Panc1 (cell line): ENCODE data around the gene ZNF224.

Experiments
- CTCF ChIP-seq: fragments of 450-650 bp; IDR thresholded peaks from 2 replicates; pipeline ENCODE4 v1.5.1; 2017; ENCODE audit warnings: mild to moderate bottlenecking
- POLR2AphosphoS5 ChIP-seq: IDR thresholded peaks from 2 replicates; pipeline ENCODE4 v1.6.1; 2012; ENCODE audit warnings: mild to moderate bottlenecking, low read depth, low read length, moderate library complexity
- REST ChIP-seq, 2 experiments: IDR thresholded peaks; 2 replicates each; pipeline ENCODE4 v1.6.1; 2011 to 2012; ENCODE audit warnings: low read depth in 2 of 2, control low read depth in 1 of 2, low read length in 1 of 2, mild to moderate bottlenecking in 1 of 2, moderate library complexity in 1 of 2; ENCODE audit not compliant: insufficient read depth in 1 of 2
- SIN3A ChIP-seq: IDR thresholded peaks from 2 replicates; pipeline ENCODE4 v1.6.1; 2012; ENCODE audit warnings: low read depth, mild to moderate bottlenecking, low read length, moderate library complexity, borderline replicate concordance; ENCODE audit not compliant: insufficient read depth

DNA sequence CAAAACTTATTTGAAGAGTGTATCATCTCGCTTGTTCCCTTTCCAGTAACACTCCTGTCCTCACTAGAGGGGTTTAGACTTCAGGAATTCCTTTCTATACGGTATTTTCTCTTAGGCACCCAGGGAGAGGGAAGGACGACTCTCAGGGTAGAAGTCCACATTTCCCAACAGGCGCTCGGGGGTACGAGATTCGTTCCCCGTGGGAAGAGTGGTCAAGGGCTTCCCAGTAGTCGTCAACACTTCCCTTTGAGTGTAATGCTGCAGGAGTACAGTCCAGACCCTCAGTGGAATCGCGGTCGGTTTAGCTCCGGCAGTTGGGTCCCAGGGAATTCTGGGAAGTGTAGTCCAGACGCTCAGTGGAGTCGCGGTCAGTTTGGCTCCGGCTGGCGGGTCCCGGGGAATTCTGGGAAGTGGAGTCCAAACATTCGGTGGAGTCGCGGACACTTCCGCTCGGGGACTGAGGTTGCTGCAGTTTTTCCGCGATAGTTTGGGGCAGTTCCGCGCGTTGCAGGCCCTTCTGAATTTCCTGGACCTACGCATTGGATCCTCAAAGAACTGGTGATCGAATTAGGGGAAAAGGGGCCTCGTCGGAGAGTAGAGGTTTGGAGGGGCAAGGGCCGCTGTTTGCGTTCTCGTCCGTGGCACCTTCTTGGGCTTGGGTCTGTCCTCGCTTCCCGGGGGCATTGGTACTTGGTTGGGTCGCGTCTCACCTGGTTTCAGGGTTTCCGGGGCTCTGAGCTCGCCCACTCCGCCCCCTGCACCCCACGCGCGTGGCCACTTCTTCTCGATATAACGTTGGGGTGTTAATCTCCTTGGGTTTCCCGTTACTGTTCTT is at the start of gene ZNF224:
- TF ChIP-seq CTCF (no peak), POLR2AphosphoS5 (peak; percentile 61; the same call in 1 of the 2 replicates), SIN3A (no peak; the same call in 1 of the 2 replicates), REST (IDR thresholded peaks at IDR 0.05; ENCODE audit: insufficient read depth in 1 of 2, low read depth in 2 of 2, low read length in 1 of 2) (no peak)
